Bronchial epithelial cell (primary cell): ENCODE measurements around the gene CCNL2. TPM values are rescaled to one million over a fixed set of nuclear protein-coding genes. Genes with fewer than 3 reads are reported as not detected.
A peak's percentile ranks its signal among the peaks of the same experiment; 100 is the strongest.

Experiments used
- DNase-seq: peaks from one replicate; pipeline ENCODE4 v3.0.0-alpha.2; 2010; ENCODE audit warnings: low read depth
- FAIRE-seq: peaks from 2 replicates; lab custom pipeline; 2011; peaks lifted over from hg19 to GRCh38; lab: Jason Lieb, UNC
- H3K27me3 ChIP-seq: 2 replicates; pipeline ENCODE4 v1.5.1; 2011; ENCODE audit warnings: low read length; ENCODE audit not compliant: control insufficient read depth, insufficient read depth
- H3K36me3 ChIP-seq: 2 replicates; pipeline ENCODE4 v1.5.1; 2011; ENCODE audit warnings: low read length; ENCODE audit not compliant: control insufficient read depth, insufficient read depth
- H3K4me3 ChIP-seq: 2 replicates; pipeline ENCODE4 v1.5.1; 2011; ENCODE audit warnings: mild to moderate bottlenecking, low read depth, low read length, control low read depth
- total RNA-seq: library from RNA; depleted of rRNA; stranded (reverse); fragments of >200 nt; gene quantifications from 2 replicates; pipeline ENCODE4 v1.2.1, GENCODE V29; 2014
- TF ChIP-seq, protein P1 (sequence below): IDR thresholded peaks from 2 replicates; pipeline ENCODE4 v1.5.1; 2011; ENCODE audit warnings: mild to moderate bottlenecking, moderate library complexity, low read length, control low read depth, inconsistent platforms; ENCODE audit not compliant: insufficient read depth, severe bottlenecking

Gene CCNL2
- total RNA-seq, 1 donor from 2014 or later: 134 TPM

- Histone ChIP-seq H3K27me3 (no peaks in the 10 kb centered on the region), H3K4me3 (no peak overlapping the region), H3K36me3 (no peaks in the 10 kb centered on the region)
- TF ChIP-seq, protein P1, sequence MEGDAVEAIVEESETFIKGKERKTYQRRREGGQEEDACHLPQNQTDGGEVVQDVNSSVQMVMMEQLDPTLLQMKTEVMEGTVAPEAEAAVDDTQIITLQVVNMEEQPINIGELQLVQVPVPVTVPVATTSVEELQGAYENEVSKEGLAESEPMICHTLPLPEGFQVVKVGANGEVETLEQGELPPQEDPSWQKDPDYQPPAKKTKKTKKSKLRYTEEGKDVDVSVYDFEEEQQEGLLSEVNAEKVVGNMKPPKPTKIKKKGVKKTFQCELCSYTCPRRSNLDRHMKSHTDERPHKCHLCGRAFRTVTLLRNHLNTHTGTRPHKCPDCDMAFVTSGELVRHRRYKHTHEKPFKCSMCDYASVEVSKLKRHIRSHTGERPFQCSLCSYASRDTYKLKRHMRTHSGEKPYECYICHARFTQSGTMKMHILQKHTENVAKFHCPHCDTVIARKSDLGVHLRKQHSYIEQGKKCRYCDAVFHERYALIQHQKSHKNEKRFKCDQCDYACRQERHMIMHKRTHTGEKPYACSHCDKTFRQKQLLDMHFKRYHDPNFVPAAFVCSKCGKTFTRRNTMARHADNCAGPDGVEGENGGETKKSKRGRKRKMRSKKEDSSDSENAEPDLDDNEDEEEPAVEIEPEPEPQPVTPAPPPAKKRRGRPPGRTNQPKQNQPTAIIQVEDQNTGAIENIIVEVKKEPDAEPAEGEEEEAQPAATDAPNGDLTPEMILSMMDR: no peak
- no peak for FAIRE-seq
- DNase-seq: no peak
Observed at GRCh38 chr1:1439546-1440261, 40.6 kb upstream of the CCNL2 start.

- no peak for FAIRE-seq
- no peak for DNase-seq
- Histone ChIP-seq H3K4me3 (no peak overlapping the region), H3K36me3 (no peaks in the 10 kb centered on the region), H3K27me3 (no peaks in the 10 kb centered on the region)
- TF ChIP-seq, protein P1: no peak
Observed at GRCh38 chr1:1438531-1439381, 39.6 kb upstream of the CCNL2 start.

DNA sequence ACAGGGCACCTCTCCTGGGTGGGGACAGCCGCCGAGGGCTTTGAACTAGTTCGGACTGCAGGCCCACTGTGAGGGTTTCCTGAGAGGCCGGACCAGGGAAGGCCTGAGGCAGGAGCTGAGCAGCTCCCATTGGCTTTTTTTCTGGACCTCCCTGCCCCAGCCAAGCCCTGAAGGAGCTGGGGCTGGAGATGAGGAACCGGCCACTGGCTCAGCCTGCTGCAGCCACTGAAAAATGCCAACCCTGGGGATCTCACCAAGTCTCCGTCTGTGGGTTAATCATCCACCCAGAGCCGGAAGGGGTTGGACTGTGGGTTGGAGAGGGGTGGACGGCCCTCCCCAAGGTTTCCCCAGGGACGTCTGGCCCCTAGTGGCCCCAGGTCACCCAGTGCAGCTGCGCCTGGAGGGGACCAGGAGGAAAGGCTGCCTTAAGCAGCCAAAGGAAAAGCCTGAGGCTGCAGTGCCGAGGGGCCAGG is 38.8 kb upstream of the CCNL2 start:
- no peak for FAIRE-seq
- TF ChIP-seq, protein P1: no peak
- no peaks in the 10 kb centered on the region for H3K27me3 ChIP-seq
- no peaks in the 10 kb centered on the region for H3K36me3 ChIP-seq
- no peak for DNase-seq
- H3K4me3 ChIP-seq: no peak overlapping the region

GRCh38 chr1:1437033-1437903 is 38.1 kb upstream of the CCNL2 start:
- Histone ChIP-seq H3K27me3 (no peaks in the 10 kb centered on the region), H3K36me3 (no peaks in the 10 kb centered on the region), H3K4me3 (no peak overlapping the region)
- DNase-seq (no peak), FAIRE-seq (no peak)
- TF ChIP-seq, protein P1: no peak

DNA sequence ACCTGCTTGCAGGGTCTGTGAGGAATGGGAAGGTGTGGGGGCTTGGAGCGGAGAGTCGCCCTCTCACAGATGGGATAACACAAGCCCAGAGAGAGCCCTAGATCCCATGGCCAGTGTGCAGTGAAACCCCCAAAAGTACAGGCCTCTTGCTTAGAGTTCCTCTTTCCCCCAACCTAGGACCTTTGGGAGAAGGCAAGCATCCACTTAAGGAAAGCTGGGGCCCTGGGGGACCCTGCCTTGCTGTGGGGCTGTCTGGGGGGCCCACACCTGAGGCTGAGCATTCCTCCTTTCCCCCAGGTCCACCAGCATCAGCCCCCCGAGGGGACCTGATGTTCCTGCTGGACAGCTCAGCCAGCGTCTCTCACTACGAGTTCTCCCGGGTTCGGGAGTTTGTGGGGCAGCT is 37.5 kb upstream of the CCNL2 start:
- Histone ChIP-seq H3K27me3 (no peaks in the 10 kb centered on the region), H3K36me3 (no peaks in the 10 kb centered on the region), H3K4me3 (peak overlapping the region; percentile 61)
- FAIRE-seq (no peak), DNase-seq (no peak)
- TF ChIP-seq, protein P1: no peak
